Fibroblast of skin of scalp (primary cell): ENCODE measurements around the gene ACBD7. TPM values are rescaled to one million over a fixed set of nuclear protein-coding genes. Genes with fewer than 3 reads are reported as not detected.

Experiments
- DNase-seq: peaks from one replicate; pipeline ENCODE4 v3.0.0-alpha.2; 2013
- polyA plus RNA-seq, 2 experiments: library from polyadenylated mRNA; unstranded; fragments of 120-200 nt; gene quantifications; one replicate each; pipeline ENCODE4 v1.2.1, GENCODE V29; 2013; ENCODE audit not compliant: insufficient read length in 2 of 2

The ACBD7 gene
- polyA plus RNA-seq (2013, experiment 1 of 2; ENCODE audit: insufficient read length) = 0.51 TPM
- 0.49 TPM for polyA plus RNA-seq (2013, experiment 2 of 2; ENCODE audit: insufficient read length)

DNA sequence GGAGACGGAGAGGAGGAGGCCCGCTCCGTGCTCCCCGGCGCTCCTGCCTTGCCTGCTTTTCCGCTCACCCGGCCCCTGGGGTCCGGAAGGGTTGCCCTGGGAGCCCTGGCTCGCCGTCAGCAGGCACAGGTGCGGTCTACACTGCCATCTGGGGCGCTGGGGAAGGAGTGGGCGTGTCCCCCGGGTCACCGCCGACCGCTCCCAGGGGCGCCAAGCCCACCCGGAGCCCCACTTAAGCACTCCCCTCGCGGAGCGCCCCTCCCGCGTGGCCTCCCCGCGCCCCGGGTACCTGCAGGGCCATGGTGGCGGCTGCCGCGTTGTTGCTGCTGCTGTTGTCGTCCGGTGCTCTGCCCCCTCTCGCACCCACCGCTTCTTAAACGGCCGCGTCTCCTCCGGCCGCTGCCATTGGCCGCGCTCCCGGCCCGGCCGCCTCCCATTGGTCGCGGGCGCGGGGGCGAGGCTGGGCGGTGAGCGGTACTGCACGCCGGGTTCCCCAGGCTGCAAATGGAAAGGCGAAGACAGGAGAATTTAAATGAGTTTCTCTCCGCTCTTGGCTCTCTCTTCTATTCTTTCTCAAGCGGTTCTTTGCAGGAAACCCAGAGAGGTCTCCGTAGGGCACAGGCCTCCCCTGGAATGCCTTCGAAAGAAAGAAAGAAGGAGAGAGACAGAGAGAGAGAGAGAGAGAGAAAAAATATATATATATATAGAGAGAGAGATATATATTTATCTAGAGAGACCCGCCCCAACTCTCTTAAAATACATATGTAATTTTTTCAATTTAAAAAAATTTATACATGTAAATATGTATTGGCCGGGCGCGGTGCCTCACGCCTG, at the start of gene ACBD7:
Gene ACBD7 (minus strand): TSS at position 349 of the 834 bp plus-strand sequence. CDS start 48 bp downstream, at position 301.
- peak; percentile 73 for DNase-seq

DNA sequence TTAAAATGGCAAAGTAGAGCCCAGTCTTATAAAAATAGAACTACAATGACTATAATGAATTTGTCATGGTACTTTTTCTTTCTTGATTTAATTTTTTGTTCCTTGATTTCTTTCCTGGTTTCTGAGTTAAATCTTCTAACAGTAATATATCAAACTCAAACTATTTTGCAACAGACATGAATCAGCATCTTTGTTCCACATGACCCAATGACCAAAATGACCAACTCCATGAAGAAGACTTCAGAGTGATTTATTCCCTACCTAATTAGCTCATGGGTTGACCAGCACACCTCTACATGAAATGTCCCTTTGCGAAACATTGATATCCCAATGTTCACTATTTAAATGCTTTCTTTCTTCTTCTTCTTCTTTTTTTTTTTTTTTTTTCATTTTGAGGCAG, 49.1 kb upstream of the ACBD7 start:
- DNase-seq = no peak

DNA sequence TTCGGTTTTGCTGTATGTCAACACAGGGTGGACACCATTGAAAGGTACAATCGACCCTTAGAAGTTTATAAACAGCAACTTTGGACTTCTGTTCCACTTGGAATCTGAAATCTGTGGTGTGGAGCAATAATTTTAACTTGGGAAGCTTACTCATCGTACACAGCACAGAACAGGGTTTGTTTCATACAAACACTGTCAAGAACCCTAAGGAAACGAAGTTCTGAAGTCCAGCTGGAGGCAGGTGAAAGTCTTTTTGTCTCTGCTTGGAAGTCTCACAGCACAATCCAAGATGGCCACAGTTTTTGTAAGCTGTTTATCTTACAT, 48.4 kb upstream of the ACBD7 start:
- DNase-seq = no peak

DNA sequence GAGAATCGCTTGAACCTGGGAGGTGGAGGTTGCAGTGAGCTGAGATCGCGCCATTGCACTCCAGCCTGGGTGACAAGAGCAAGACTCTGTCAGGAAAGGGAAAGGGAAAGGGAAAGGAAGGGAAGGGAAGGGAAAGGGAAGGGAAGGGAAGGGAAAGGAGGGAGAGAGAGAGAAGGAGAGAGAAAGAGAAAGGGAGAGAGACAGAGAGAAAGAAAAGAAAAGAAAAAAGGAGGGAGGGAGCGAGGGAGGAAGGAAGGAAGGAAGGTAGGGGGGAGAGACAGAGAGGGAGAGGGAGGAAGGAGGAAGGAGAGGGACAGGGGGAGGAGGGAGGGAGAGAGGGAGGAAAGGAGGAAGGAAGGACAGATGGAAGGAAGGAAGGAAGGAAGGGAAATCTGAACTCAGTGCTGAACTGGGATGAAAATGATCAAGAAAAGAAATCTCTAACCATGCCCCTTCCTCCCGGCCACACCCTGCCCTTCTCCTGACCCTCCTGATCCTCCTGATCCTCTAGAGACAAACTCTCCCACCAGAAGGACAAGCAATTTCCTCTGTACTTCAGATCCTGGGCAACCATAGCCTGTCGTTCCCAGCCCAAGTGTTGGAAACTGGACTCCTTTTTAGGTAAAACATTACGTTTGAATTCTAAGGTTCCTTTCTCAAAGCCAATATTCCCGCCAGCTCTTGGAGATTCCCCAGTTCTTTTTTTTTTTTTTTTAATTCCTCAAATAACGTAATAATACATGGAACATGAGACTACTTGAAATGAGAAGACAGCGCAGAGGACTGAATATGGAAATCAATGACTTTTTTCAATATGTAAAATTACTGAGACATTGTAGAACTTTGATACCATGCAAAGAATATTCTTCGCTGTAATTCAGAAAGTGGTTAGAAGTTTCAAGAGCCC, 47.8 kb upstream of the ACBD7 start:
- DNase-seq = no peak

DNA sequence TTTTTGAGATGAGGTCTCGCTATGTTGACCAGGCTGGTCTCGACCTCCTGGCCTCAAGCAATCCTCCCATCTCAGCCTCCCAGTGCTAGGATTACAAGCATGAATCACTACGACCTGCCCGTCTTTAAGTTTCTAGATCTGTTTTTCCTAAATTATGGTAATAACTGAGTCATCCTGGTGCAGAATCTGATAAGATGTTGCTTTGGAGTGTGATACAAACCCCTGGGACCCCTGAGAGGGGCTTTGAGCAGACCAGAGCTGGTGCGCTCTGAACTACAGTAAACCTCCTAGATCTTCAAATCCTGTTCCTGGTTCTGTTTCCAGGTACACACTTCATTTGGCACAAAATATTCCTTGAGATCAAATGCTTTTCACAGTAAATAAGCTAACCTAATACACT, 42.8 kb upstream of the ACBD7 start:
- no peak for DNase-seq

DNA sequence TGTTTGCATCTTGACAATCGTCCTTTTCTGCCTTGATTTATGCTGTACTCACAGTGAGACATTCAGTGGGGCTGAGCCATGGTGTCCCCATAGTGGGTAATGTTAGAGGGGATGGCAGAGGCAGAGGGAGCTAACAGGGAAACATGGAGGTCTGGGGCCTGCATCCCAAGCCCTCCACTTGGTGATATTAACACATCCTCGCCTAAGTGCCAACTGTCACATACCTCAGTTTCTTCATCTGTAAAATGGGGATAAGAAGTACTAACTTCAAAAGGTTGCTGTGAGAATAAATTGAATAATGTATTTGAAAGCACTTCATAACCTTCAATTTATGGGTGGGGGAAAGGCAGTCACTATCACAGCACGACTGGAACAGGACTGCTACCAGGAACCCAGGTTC, 36.3 kb upstream of the ACBD7 start:
- DNase-seq = no peak

DNA sequence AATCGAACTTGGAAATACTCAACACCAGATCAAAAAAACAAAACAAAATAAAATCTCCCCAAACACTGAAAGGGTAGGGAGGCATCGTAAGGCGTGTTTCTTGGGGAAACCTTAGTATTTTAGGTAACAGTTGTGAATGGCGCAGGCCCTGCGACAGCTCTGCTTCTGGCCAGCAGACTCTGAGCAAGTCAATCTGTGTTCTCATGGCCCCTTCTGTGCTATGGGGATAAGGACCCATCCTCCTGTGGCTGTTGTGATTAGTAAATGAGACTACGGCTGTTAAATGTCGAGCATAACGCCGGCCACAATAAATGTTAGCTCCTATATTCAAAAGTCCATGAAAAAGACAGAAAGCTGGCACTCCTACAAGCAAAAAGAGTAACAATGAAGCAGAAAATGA, 35.6 kb upstream of the ACBD7 start:
- DNase-seq = no peak

DNA sequence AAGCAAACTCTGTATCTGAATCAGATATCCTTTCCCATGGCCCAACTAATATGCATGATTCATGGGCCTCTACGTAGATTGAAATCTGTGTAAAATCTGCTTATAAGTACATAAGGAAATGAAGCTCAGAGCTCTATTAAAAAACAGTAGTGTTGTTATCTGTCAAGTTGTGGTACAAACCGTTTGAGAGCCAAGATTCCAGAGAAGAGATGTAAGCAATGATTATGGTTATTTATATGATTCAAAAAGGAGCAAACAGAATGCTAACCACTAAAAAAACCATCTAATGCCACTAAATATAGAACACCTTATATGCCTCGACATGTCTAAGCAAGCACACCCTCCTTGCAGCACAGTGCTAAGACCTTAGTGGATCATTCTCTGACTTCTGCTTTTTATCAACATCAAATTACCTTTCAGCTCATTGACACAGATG, 35.2 kb upstream of the ACBD7 start:
- peak; percentile 24 for DNase-seq

DNA sequence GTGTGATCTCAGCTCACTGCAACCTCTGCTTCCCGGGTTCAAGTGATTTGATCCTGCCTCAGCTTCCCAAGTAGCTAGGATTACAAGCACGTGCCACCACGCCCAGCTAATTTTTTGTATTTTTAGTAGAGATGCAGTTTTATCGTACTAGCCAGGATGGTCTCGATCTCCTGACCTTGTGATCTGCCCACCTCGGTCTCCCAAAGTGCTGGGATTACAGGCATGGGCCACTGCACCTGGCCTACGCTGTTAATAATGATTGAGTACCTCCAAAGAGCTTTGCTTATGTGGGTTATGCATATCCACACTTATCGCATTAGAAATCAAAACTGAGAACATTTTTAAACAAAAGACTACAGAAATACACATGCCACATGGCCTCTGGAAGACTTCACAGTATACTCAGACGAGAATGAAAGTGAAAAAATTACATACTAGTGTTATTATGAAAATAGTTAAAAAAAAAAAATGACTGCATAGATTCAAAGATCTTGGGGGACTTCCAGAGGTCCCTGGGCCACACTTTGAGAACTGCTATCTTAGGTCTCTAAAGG, 34.0 kb upstream of the ACBD7 start:
- DNase-seq = no peak

DNA sequence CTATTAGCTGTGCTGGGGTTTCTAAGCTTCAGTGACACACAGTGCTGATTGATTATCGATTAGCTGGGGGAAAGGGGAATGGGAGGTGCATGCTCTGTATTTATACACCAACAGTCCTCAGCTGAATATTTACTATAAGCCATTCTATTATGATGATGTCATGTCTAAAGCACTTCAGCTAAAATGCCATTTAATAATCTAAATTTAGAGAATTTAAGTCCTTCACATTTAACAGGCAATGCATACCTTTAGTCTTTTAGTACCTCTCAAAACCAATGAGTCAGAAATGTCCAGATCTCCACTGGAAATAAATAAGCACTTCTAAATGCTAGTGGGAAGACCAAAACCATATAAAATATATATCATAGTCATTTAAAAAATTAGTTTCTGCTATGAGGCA, 33.1 kb upstream of the ACBD7 start:
- peak; percentile 14 for DNase-seq

DNA sequence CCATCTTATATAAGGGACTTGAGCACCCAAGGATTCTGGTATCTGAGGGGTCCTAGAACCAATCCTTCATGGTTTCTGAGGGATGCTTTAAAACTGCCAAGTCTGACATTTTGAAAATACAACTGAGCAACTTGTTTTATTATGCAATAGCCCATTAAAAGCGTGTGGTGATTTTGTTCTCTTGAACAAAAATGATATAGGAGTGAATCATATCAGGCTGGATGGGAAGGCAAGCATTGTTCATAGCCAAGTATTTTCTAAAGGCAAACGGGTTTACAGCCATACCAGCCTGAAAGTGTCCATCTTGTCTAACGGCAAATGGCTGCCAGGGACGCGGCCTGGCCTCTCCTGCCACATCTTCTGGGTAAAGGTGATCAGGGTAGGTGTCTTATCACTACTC, 31.9 kb upstream of the ACBD7 start:
- peak; percentile 5 for DNase-seq

DNA sequence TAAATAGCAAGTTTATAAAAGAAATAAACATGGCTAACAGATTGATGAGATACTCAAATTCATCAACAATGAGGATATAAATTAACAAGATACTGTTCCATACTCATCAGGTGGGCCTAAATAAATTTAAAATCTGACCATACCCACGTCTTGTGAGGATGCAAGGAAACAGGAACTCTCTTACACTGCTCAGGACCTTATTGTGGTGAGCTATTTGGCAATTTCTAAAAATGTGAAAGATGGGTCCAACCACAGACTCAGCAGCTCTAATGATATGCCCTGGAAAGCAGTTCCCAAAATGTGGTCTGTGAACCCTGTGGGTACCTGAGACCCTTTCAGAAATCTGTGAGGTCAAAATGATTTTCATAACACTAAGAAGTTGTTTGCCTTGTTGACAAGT, 30.0 kb upstream of the ACBD7 start:
- DNase-seq = no peak

DNA sequence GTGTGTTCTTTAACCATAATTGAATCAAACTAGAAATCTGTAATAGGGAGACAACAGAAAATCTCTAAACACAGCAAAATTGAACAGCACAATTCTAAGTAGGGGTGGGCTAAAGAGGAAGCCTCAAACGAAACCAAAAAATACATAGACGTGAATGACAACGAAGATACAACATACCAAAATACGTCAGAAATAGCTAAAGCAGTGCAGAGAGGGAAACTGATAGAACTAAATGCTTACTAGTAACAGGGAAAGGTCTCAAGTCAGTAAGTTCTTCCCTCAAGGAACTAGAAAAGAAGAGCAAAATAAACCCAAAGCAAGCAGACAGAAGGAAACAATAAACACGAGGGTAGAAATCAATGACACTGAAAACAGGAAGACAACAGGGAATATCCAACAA, 27.6 kb upstream of the ACBD7 start:
- DNase-seq = no peak

DNA sequence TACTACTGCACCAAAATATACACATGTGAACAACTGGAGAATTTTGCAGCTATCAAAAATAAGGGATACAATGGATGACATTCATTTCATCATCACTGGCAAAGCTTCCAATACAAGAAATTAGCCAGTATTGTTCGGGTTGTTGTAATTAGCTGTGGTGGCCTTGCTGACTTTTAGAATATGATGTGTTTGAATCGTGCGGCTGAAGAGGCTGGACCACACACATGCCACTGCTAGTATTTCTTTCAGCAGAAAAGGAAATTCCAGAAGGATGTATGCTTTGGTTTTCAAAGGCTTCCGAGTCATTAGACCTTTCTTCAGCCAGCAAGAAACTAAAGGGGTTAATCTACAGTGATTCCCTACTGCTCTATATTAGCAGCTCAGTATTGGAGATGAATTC, 25.2 kb upstream of the ACBD7 start:
- DNase-seq = peak; percentile 9

DNA sequence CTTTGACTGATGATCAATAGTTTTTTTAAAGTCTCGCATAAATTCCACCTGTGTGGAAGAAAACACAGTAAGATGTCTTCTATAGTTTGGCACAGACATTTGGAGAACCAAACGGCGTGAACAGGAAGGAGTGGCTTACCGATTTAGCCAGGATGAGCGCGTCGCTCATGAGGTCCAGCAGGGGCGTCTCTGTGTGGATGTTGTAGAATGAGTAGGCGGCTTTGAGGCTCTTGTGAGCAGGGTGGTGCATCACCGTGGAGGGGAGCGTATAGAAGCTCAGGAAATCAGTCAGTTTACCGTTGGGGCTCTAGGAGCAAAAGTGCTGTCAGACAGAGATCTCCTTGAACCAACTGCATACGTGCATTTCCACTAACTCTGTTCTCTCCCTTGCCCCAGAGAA, 24.1 kb upstream of the ACBD7 start:
- DNase-seq = no peak

DNA sequence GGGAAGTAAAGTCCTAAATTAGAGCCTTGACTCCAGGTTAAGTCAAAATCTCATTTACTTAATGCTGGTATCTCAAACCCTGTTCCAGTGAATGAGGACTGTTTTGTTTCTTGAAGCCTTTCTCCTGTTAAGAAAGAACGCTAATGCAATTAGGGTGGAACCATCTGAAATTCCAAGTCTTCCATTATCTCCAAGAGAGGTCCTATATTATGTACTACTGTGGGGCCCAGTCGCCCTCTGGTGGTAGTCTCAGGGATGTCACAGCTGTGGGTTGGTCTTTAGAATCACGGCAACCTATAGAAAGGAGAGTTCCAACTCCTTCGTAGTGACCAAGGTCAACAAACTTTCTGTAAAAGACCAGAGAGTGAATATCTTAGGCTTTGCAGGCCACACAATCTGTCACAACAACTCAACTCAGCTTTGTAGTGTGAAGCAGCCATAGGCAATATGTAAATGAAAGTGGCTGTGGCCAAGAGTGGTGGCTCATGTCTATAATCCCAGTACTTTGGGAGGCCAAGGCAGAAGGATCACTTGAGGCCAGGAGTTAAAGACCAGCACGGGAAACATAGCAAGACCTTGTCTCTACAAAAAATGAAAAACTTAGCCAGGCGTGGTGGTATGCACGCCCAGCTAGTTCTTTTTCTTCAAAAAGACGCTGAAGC, 17.9 kb upstream of the ACBD7 start:
- DNase-seq = peak; percentile 73

DNA sequence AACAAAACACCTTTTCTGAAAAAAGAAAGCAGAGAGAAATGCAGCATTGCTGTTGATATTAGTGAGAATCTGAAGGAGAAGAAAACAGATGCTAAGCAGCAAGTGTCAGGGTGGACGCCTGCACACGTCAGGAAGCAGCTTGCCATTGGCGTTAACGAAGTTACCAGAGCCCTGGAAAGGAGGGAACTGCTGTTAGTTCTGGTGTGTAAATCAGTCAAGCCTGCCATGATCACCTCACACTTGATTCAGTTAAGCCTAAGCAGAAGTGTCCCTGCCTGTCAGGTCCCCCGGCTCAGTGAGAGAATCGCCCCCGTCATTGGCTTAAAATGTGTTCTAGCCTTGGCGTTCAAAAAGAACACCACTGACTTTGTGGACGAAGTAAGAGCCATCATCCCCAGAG, 14.9 kb upstream of the ACBD7 start:
- no peak for DNase-seq

DNA sequence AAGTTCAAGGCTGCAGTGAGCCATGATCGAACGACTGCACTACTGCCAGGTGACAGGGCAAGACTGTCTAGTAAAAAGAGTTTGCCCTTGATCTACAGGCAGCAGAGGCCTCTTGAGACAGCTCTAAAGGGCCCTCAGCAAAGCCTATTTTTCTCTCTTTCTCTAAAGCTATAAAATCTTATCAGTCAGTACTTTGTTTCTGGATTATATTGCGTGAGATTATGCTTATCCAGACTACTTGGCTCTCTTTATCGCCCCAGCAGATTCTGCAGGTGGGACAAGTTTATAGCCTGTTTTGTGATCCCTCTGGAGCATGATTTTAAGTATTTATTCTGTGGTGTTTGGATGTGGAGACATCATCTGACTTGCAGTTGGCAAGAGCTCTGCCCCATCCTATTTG, 11.3 kb upstream of the ACBD7 start:
- no peak for DNase-seq

DNA sequence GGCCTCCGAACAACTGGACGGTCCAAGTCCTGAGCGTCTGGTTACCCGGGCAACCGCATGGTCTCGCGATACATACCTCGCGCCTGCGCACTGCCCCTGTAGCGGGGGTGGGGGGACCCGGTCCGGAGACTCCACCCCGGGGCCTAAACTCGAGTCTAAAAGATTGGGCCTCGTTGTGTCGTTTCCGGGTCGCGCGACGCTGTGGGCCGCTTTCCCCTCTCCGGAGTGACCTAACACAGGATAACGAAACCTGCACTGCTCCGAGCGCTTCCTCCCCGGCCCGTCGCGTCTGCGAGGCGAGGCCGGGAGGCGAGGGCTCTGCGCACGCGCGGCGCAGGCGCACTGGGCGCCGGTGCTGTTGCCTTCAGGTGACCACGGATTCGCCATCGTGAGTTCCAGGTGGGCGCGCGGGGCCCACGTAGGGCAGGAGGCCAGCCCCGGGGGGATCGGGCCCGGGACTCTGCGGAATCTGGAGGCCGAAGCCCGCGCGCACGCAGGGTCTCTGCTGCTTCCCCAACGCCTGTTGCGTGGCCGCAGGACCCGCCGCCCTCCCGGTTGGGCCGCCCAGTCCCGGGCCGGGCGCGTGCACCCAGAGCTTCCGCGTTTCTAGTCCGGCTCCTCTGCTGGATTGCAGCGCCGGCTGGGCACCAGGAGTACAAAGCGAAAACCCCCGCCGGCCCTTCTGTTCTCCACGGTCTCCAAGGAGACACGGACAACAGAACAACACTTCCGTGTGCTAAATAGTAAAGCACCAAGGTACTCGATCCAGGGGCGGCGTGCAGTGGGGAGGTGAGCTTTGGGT, 8.6 kb upstream of the ACBD7 start, which contains the start of gene RPP38:
Gene RPP38 (plus strand): TSS at position 345 of the 802 bp plus-strand sequence. CDS start 5,960 bp downstream, outside the sequence.
- peak; percentile 96 for DNase-seq

DNA sequence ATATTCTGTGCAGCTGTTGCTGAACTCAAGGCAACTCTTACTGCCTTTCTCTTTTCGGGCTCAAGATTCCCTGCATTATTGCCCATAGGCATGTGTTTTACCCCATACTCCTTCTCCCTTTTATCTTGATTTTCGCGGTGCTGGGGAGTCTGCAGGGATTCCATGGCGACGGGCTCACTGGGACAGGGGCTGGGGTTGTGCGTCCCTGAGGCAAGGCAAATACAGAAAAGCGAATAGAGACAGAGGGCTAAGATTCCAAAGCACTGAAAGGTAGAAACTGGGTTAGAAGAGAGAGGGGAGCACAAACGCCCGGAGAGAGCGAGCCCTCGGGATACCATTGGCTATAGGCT, 8.1 kb upstream of the ACBD7 start:
- DNase-seq = no peak

DNA sequence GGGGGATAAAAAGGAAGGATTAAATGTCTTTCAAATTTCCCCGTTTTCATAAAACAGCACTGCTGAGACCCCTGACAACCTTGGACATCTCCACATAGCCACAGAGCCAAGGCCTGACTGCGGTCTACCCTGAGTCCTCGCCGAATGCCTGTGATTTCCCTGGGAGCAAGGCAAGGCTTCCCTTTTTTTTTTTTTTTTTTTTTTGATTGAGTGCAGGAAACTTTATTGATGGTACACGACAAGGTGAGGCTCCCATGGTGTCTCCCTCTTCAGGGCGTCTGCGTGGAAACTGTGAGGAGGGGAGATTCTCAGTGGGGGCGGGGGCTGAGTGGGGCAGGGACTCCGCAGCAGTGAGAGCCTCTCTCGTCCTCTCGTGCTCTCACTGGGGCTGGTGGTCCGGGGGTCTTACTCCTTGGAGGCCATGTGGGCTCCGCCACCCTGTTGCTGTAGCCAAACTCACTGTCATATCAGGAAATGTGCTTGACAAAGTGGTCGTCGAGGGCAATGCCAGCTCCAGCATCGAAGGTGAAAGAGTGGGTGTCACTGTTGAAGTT, 4.4 kb upstream of the ACBD7 start:
- DNase-seq = no peak

DNA sequence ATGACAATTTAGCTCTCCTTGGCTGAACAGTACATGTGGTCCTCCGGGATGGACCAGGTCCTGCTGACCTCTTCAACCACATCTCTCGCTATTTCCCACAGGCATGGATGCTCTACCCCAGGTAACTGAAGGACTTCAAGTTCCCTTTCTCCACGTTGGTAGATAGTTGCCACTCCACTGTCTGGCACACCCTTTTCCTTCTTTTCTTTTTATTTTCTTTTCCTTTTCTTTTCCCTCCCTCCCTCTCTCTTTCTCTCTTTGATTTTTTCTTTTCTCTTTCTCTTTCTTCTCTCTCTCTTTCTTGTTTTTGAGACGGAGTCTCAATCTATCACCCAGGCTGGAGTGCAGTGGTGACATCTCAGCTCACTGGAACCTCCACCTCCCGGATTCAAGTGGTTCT, 2.8 kb upstream of the ACBD7 start:
- no peak for DNase-seq
